ENCODE data around the gene PLIN1.
A peak's percentile ranks its signal among the peaks of the same experiment; 100 is the strongest.

Gene PLIN1

DNA sequence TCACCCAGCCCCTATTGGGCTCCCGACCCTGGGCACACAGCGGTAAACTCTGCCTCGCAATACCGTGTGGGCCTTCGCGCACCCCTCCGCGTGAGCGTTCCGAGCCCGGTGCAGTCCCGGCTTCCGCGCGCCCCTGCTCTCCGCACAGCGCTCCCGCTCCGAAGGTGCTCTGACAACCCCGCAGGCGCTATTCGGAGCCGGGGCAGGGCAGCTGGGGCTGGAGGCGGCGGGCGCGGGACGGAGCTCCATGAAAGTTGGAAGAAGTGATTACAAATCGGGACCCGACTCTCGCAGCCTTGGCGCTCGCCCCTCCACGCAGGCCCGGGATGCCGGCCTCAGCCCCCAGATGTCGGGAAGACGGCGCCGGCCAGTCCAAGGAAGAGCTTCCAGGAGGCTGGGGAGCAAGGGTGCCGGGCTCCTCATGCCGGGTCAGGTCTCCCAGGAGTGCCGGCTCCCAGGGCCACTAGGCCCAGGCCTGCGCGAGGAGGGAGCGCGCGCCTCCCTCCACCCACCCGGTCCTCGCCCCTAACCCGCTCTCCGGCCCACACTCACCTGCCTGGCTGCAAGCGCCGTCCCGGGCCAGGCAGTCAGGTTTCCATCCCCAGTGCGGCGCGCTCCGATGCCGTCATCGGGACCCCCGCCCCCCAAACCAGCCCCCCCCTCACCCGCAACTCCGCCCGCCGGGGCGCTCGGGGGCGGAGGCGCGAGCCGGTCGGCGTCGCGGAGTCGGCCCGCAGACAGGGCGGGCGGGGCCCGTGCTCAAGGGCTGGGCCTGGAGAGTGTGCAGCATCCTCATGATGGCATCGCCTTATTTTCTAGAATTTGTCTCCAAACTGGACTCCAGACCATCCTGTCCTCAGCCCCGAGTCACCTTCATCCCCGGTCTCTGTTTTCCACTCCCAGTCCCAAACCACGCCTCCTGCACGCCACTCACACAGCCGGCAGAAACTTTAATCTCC lies 24.0 kb downstream of the PLIN1 start, which contains the start of gene KIF7:
Gene KIF7, minus strand, starts transcription at position 621 of the 959 bp plus-strand sequence. CDS start 2,537 bp downstream, outside the sequence.
- in situ Hi-C loops (cut with MboI; ENCODE audit: low pct_unique_long_range_greater_than_20kb, low sequenced_read_pairs, unreplicated experiment): no loop called here
- TF ChIP-seq, protein P1, sequence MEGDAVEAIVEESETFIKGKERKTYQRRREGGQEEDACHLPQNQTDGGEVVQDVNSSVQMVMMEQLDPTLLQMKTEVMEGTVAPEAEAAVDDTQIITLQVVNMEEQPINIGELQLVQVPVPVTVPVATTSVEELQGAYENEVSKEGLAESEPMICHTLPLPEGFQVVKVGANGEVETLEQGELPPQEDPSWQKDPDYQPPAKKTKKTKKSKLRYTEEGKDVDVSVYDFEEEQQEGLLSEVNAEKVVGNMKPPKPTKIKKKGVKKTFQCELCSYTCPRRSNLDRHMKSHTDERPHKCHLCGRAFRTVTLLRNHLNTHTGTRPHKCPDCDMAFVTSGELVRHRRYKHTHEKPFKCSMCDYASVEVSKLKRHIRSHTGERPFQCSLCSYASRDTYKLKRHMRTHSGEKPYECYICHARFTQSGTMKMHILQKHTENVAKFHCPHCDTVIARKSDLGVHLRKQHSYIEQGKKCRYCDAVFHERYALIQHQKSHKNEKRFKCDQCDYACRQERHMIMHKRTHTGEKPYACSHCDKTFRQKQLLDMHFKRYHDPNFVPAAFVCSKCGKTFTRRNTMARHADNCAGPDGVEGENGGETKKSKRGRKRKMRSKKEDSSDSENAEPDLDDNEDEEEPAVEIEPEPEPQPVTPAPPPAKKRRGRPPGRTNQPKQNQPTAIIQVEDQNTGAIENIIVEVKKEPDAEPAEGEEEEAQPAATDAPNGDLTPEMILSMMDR (IDR thresholded peaks at IDR 0.05; ENCODE audit: extremely low read depth, insufficient read depth, missing control alignments): no peak
- peak; percentile 85 for DNase-seq (ENCODE audit: low spot score)

DNA sequence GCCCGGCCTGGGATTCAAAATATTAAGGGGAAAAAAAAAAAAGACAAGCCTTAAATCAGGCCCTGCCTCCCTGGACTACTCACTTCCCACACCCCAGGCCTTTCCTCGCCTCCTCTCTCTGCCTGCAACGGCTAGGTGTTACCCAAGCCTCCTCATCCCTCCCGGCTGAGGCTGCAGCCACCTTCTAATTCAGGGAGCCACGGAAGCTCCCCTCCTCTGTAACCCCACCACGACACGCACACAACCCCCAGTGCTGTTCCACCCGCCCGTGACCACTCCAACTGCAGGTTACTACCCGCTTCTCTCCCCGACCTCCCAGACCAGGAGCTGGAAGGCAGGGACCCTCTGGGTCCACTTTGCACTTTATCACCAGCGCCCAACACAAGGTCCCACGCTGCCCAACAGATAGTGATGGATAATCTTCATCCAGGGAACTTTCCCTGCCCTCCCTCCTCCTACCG lies 24.8 kb downstream of the PLIN1 start:
- TF ChIP-seq, protein P1 (IDR thresholded peaks at IDR 0.05; ENCODE audit: extremely low read depth, insufficient read depth, missing control alignments): no peak
- no peak for DNase-seq (ENCODE audit: low spot score)

DNA sequence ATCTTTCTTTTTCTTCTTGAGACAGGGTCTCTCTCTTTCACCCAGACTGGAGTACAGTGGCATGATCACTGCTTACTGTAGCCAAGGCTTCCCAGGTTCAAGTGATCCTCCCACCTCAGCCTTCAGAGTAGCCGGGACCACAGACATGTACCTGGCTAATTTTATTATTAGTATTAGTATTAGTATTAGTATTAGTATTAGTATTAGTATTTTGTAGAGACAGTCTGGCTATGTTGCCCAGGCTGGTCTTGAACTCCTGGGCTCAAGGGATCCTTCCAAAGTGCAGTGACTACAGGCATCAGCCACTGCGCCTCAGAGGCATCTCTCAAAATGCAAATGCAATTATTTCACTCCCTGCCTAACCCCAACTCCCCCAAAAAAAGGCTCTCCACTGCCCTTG lies 25.6 kb downstream of the PLIN1 start:
- in situ Hi-C loops (cut with MboI; ENCODE audit: low pct_unique_long_range_greater_than_20kb, low sequenced_read_pairs, unreplicated experiment): no loop called here

More for the DNA sequence above, 24.8 kb downstream of the PLIN1 start:
- in situ Hi-C loops (cut with MboI; ENCODE audit: low pct_unique_long_range_greater_than_20kb, low sequenced_read_pairs, unreplicated experiment): no loop called here

DNA sequence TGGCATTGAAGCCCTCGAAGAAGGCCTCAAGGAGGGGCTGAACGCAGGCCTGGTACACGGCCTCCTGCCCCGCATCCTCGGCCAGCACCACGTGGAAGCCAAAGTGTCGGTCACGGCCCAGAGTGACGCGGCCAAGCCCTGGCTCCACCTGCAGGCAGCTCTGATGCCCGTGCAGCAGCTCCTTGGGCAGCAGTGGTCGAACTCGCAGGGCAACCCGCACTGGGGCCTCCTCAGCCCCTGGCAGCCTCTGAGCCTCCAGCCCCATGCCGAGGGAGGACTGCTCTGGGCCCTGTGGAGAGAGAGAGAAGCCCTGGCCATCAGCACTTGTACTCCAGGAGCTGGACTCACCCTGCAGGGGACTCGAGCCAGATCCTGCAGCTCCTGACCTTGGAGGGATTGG lies 26.5 kb downstream of the PLIN1 start:
- in situ Hi-C loops (cut with MboI; ENCODE audit: low pct_unique_long_range_greater_than_20kb, low sequenced_read_pairs, unreplicated experiment): no loop called here
- DNase-seq (ENCODE audit: low spot score): no peak
- TF ChIP-seq, protein P1 (IDR thresholded peaks at IDR 0.05; ENCODE audit: extremely low read depth, insufficient read depth, missing control alignments): no peak

More for the DNA sequence above, 25.6 kb downstream of the PLIN1 start:
- DNase-seq (ENCODE audit: low spot score): no peak
- TF ChIP-seq, protein P1 (IDR thresholded peaks at IDR 0.05; ENCODE audit: extremely low read depth, insufficient read depth, missing control alignments): no peak

DNA sequence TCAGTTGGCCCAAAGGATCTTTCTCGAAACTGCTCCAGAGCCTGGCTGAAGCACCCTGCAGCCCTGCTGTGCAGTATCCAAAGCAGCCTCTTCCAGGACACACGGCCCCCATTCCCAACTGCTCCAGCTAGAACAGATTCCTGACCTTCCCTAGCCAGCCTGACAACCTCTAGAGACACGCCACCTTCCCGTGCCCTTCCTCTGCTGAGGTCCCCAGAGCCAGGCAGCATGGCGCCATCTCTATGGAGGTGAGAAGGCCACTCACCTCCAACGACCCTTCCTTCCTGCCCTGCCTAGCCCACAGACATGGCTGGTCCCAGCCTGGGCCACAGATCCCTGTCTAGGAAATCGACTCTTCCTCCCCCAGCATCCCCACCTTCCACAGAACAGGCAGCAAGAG lies 27.0 kb downstream of the PLIN1 start:
- in situ Hi-C loops (cut with MboI; ENCODE audit: low pct_unique_long_range_greater_than_20kb, low sequenced_read_pairs, unreplicated experiment): no loop called here
- no peak for DNase-seq (ENCODE audit: low spot score)
- TF ChIP-seq, protein P1 (IDR thresholded peaks at IDR 0.05; ENCODE audit: extremely low read depth, insufficient read depth, missing control alignments): no peak

DNA sequence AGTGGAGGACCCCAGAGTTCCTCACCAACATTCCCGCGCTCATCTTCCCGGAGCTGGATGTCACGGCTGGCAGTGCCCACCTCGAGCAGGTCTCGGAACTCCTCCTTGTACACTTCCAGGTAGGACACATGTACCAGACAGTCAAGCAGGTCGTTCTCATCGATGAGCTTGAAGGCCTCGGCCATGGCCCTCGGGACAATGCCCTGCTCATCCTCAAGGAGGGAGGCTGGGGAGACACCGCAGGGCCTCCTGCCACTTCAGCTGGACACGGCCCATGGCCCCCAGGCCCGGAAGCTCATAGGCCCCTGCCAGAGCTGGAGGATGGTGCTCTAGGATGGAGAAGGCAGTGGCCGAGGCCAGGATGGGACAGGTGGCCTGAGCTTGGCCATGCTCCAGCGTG lies 29.5 kb downstream of the PLIN1 start:
- no peak for DNase-seq (ENCODE audit: low spot score)
- in situ Hi-C loops (cut with MboI; ENCODE audit: low pct_unique_long_range_greater_than_20kb, low sequenced_read_pairs, unreplicated experiment): no loop called here
- TF ChIP-seq, protein P1 (IDR thresholded peaks at IDR 0.05; ENCODE audit: extremely low read depth, insufficient read depth, missing control alignments): no peak
